Adrenal gland (tissue), 12 donors: ENCODE data around the gene ATRN. TPM values are rescaled to one million over a fixed set of nuclear protein-coding genes. Genes with fewer than 3 reads are reported as not detected.

Experiments used
- DNase-seq, 7 donors: peaks; one replicate each; pipeline ENCODE4 v3.0.0-alpha.2; 2019 to 2020
- H3K27ac ChIP-seq, 5 donors: fragments of 200-600 bp; sonication (generic) in 4 of 5; 1 replicate in 3 of 5; 2 replicates in 2 of 5; pipeline versions ENCODE4 v1.5.1 to v1.8.0; 2016 to 2020; ENCODE audit warnings: mild to moderate bottlenecking in 1 of 5
- H3K27me3 ChIP-seq: fragments of 200-600 bp; 2 replicates; pipeline ENCODE4 v1.8.0; 2021
- H3K36me3 ChIP-seq, 2 donors: fragments of 200-600 bp; replicated peaks in 1 of 2; 1 replicate in 1 of 2; 2 replicates in 1 of 2; pipeline versions ENCODE4 v1.5.1 to v1.8.0; 2018 to 2022
- H3K4me1 ChIP-seq, 2 donors: fragments of 200-600 bp; replicated peaks in 1 of 2; 1 replicate in 1 of 2; 2 replicates in 1 of 2; pipeline versions ENCODE4 v1.5.1 to v1.8.0; 2018 to 2021
- H3K4me3 ChIP-seq, 4 donors: fragments of 200-600 bp; sonication (generic) in 3 of 4; one replicate each; pipeline ENCODE4 v1.5.1; 2016 to 2018
- H3K9me3 ChIP-seq, 3 donors: fragments of 200-600 bp; sonication (generic) in 1 of 3; replicated peaks in 1 of 3; 1 replicate in 2 of 3; 2 replicates in 1 of 3; pipeline versions ENCODE4 v1.5.1 to v1.8.0; 2016 to 2021
- CTCF ChIP-seq, 6 experiments: fragments of 450-650 bp in 4 of 6; fragments of 200-600 bp in 2 of 6; sonication (generic) in 1 of 6; IDR thresholded peaks; 1 replicate in 5 of 6; 2 replicates in 1 of 6; pipeline versions ENCODE4 v1.5.1 to v1.8.0; 2016 to 2021; ENCODE audit warnings: antibody characterized with exemption in 6 of 6, mild to moderate bottlenecking in 2 of 6, moderate library complexity in 1 of 6
- POLR2A ChIP-seq, 2 donors: fragments of 450-650 bp; IDR thresholded peaks; one replicate each; pipeline ENCODE4 v1.6.1; 2017; ENCODE audit warnings: antibody characterized with exemption in 2 of 2, mild to moderate bottlenecking in 2 of 2, moderate library complexity in 1 of 2
- WGBS, 4 donors: extraction: QIAGEN DNeasy Blood & Tissue Kit in 2 of 4; methylation state at CpG; one replicate each; pipeline versions ENCODE4 v1.1.5 to v1.1.7; 2013 to 2017; 5-methylcytosine and 5-hydroxymethylcytosine counted together
- intact Hi-C, 2 donors: fragments of 100-400 bp; cut with DNase I; formaldehyde crosslinking; loops; one replicate each; pipeline versions ENCODE4 v1.14.1 to v1.15.0; 2022 to 2023
- polyA plus RNA-seq, 3 donors: library from polyadenylated mRNA; stranded (reverse); fragments of 200-250 nt in 2 of 3; fragments of 350-450 nt in 1 of 3; fragmentation: Illumina TruSeq in 1 of 3; extraction: RNeasy Lipid Tissue Mini Kit (QIAGEN cat#74804) in 1 of 3; gene quantifications; one replicate each; pipeline ENCODE4 v1.2.3, GENCODE V29; 2013 to 2014
- total RNA-seq, 9 donors: library from RNA; depleted of rRNA in 4 of 9; stranded (reverse); fragments of >200 nt in 4 of 9; fragments of 120-200 nt in 1 of 9; fragmentation: NEBNext Ultra II Directional in 1 of 9; extraction: Animal tissue kit (Norgen Biotek cat#: 25700) in 1 of 9; gene quantifications; one replicate each; pipeline versions ENCODE4 v1.1.0 to v1.2.4, GENCODE V29; 2013 to 2023
- donor health status: healthy with polysubstance abuse.
- donor health status: Bipolar disorder and iron deficiency.
- donor health status: DM: yes; HTN: yes; CAD: no.
- donor health status: DM: no; HTN: no; CAD: no.
- donor health status: DM: no; HTN: no; CAD: no.
- donor health status: DM: yes; HTN: yes; CAD: no.

Gene ATRN
- total and polyA plus RNA-seq, 12 donors, result 6.2 to 81.1 (median 51.6) TPM

GRCh38 chr20:3635346-3635745, 164.5 kb downstream of the ATRN start:
- TF ChIP-seq CTCF (IDR thresholded peaks at IDR 0.05) (no peak), POLR2A (IDR thresholded peaks at IDR 0.05) (no peak)
- no peak overlapping the region for H3K4me3 ChIP-seq
- no peaks in the 10 kb centered on the region for H3K9me3 ChIP-seq
- WGBS, 4 donors, result 92 to 100% (median 94%) methylated on average over 1 of the region's 1 CpG
- no peak for DNase-seq
- H3K27me3 ChIP-seq, result no peaks in the 10 kb centered on the region
- intact Hi-C loops, result no loop called here
- H3K36me3 ChIP-seq, result peaks cover 0 to 12% of the 10 kb centered on the region in 2 donors
- H3K27ac ChIP-seq, result no peak overlapping the region
- H3K4me1 ChIP-seq, result no peaks in the 10 kb centered on the region

DNA sequence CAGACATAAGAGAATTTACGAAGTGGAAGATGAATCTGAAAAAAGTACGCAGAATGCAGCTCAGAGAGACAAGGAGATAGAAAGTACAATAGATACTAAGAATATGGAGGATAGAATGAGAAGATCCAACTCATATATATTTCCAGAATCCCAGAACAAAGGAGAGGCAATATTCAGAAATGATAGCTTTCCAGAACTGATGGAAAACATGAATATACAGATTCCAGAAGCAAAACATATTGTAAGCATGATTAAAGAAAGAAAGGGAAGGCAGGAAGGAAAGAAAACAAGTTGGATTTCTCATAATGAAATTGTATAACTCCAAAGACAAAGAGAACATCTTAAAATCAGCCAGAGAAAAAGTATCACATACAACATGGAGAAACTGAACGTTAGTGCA, 169.4 kb downstream of the ATRN start:
- H3K27me3 ChIP-seq, result no peaks in the 10 kb centered on the region
- H3K27ac ChIP-seq, result no peak overlapping the region
- no peak for TF ChIP-seq POLR2A (IDR thresholded peaks at IDR 0.05)
- TF ChIP-seq CTCF (IDR thresholded peaks at IDR 0.05), result no peak
- intact Hi-C loops, result no loop called here
- DNase-seq, result no peak
- no peaks in the 10 kb centered on the region for H3K9me3 ChIP-seq
- H3K4me1 ChIP-seq, result no peaks in the 10 kb centered on the region
- WGBS, 4 donors, result 81 to 99% (median 97%) methylated on average over 3 of the region's 3 CpGs
- H3K36me3 ChIP-seq, result peaks cover 0 to 22% of the 10 kb centered on the region in 2 donors
- no peak overlapping the region for H3K4me3 ChIP-seq

- H3K27ac ChIP-seq, result no peak overlapping the region
- peaks cover 0 to 47% of the 10 kb centered on the region in 2 donors for H3K36me3 ChIP-seq
- no peak overlapping the region for H3K4me3 ChIP-seq
- no peak for TF ChIP-seq POLR2A (IDR thresholded peaks at IDR 0.05)
- TF ChIP-seq CTCF (IDR thresholded peaks at IDR 0.05), result no peak
- H3K9me3 ChIP-seq, result no peaks in the 10 kb centered on the region
- peak in 1 of 7 donors; percentile 39 for DNase-seq
- H3K27me3 ChIP-seq, result no peaks in the 10 kb centered on the region
- intact Hi-C loops, result no loop called here
- 96 to 97% (median 96%) methylated on average over 15 to 20 of the region's 20 CpGs for WGBS, 4 donors
- no peaks in the 10 kb centered on the region for H3K4me1 ChIP-seq
Measured at GRCh38 chr20:3645309-3646066, 174.7 kb downstream of the ATRN start.

GRCh38 chr20:3646067-3646440, 175.2 kb downstream of the ATRN start:
- Histone ChIP-seq H3K4me1 (no peaks in the 10 kb centered on the region), H3K27me3 (no peaks in the 10 kb centered on the region), H3K27ac (no peak overlapping the region), H3K4me3 (no peak overlapping the region), H3K36me3 (peaks cover 0 to 47% of the 10 kb centered on the region in 2 donors), H3K9me3 (no peaks in the 10 kb centered on the region)
- intact Hi-C loops, result no loop called here
- 84 to 95% (median 89%) methylated on average over 5 of the region's 5 CpGs for WGBS, 4 donors
- no peak for DNase-seq
- no peak for TF ChIP-seq CTCF (IDR thresholded peaks at IDR 0.05)
